Measurements from ENCODE around the gene PRDX6.
"Not testable (repeated sequence)": the region's sequence is repeated elsewhere in the genome, so short reads cannot be mapped to it uniquely, and the experiment has no call there.

Gene PRDX6

DNA sequence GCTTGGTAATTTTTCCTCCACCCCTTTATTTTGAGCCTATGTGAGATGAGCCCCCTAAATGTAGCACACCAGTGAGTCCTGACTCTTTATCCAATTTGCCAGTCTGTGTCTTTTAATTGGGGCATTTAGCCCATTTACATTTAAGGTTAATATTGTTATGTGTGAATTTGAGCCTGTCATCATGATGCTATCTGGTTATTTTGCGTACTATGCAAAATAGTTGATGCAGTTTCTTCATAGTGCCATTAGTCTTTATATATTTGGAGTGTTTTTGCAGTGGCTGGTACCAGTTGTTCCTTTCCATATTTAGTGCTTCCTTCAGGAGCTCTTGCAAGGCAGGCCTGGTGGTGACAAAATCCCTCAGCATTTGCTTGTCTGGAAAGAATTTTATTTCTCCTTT is 37.4 kb downstream of the PRDX6 start:
- not testable (repeated sequence) for H3K4me3 ChIP-seq (ENCODE audit: low read depth, low read length); H3K4me1 ChIP-seq (ENCODE audit: control insufficient read depth, insufficient read depth, low read length); H3K9ac ChIP-seq (ENCODE audit: low read length); H3K27me3 ChIP-seq (ENCODE audit: control insufficient read depth, insufficient read depth, low read length); H3K9me3 ChIP-seq (ENCODE audit: control insufficient read depth, insufficient read depth, low read depth, low read length); H3K27ac ChIP-seq (ENCODE audit: low read depth, low read length); H3K36me3 ChIP-seq (ENCODE audit: control insufficient read depth, insufficient read depth, low read length)

DNA sequence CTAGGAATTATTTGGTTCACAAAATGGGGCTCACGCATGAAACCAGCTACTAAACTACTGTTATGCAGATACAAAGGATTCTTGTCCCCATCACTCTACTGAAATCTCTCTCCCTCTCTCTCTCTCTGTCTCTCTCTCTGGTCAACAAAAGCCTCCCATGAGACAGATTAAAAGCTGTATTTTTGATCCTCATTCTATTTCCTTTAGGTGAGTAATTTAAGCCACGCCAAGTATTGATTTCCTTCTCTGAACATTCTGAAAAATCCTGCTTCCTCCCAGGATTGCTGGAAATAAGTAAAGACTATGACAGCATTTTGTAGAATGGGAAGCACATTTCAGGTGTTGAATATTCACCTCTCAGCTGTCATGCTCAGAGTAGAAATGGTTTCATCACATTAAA is 43.7 kb downstream of the PRDX6 start:
- no peak overlapping the region for H3K27ac ChIP-seq (ENCODE audit: low read depth, low read length)
- no peaks in the 10 kb centered on the region for H3K27me3 ChIP-seq (ENCODE audit: control insufficient read depth, insufficient read depth, low read length)
- no peaks in the 10 kb centered on the region for H3K36me3 ChIP-seq (ENCODE audit: control insufficient read depth, insufficient read depth, low read length)
- no peak overlapping the region for H3K9ac ChIP-seq (ENCODE audit: low read length)
- no peaks in the 10 kb centered on the region for H3K9me3 ChIP-seq (ENCODE audit: control insufficient read depth, insufficient read depth, low read depth, low read length)
- no peak overlapping the region for H3K4me3 ChIP-seq (ENCODE audit: low read depth, low read length)
- H3K4me1 ChIP-seq (ENCODE audit: control insufficient read depth, insufficient read depth, low read length), result peaks cover 11% of the 10 kb centered on the region

- Histone ChIP-seq H3K4me3 (ENCODE audit: low read depth, low read length) (no peak overlapping the region), H3K27ac (ENCODE audit: low read depth, low read length) (no peak overlapping the region), H3K36me3 (ENCODE audit: control insufficient read depth, insufficient read depth, low read length) (no peaks in the 10 kb centered on the region), H3K9me3 (ENCODE audit: control insufficient read depth, insufficient read depth, low read depth, low read length) (no peaks in the 10 kb centered on the region), H3K27me3 (ENCODE audit: control insufficient read depth, insufficient read depth, low read length) (no peaks in the 10 kb centered on the region), H3K4me1 (ENCODE audit: control insufficient read depth, insufficient read depth, low read length) (peaks cover 14% of the 10 kb centered on the region), H3K9ac (ENCODE audit: low read length) (no peak overlapping the region)
These were observed 46.2 kb downstream of the PRDX6 start for GRCh38 chr1:173523329-173523728.

DNA sequence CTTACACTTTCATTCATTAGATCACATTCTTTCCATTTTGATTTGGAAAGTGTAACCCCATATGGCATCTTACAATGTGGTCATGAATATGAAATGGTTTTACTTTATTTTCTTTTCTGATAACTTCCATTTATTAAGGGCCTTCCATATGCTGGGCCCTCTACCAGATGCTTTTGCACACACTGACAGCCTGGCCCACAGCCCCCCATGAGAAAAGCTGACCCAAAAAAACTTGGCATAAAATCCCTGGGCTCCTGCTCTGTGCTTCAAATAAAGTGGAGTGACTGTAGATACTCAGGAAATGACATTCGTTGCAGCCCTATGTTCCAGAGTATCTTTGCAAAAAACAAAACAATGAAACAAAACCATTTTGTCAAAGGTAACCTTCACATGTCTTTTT is 48.8 kb downstream of the PRDX6 start:
- Histone ChIP-seq H3K4me1 (ENCODE audit: control insufficient read depth, insufficient read depth, low read length) (peaks cover 19% of the 10 kb centered on the region), H3K9ac (ENCODE audit: low read length) (no peak overlapping the region), H3K27me3 (ENCODE audit: control insufficient read depth, insufficient read depth, low read length) (no peaks in the 10 kb centered on the region), H3K4me3 (ENCODE audit: low read depth, low read length) (no peak overlapping the region), H3K36me3 (ENCODE audit: control insufficient read depth, insufficient read depth, low read length) (no peaks in the 10 kb centered on the region), H3K9me3 (ENCODE audit: control insufficient read depth, insufficient read depth, low read depth, low read length) (no peaks in the 10 kb centered on the region), H3K27ac (ENCODE audit: low read depth, low read length) (no peak overlapping the region)

DNA sequence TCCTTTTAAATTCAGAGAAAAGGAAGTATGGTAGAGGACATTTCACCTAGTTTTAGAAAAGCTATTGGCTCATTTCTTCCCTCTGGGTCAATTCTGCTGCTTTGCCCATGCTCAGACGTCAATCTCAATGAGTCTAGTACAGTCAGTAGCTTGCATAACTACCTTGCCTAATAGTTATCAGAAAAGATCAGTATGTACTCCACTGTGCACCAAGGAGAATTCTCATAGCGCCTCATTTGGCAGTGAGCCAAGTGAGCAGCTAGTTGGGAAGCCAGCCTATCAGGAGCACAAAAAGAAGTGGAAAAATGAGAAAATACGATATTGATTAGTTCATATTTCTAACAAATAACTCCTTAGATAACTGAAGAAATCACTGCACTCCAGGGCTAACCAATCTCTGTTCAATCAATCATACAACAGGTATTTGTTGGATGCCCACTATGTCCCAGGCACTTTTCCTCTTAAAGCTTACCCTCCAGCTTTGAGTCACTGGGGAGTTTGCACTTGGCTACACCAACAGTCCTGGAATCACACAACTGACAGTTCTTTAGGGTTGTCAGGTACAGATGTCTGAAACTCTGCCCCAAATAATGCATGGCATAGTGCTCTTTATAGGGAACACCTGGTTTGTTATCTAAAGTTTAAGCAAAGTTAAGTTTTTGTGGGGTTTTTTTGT is 50.2 kb downstream of the PRDX6 start:
- Histone ChIP-seq H3K36me3 (ENCODE audit: control insufficient read depth, insufficient read depth, low read length) (no peaks in the 10 kb centered on the region), H3K9me3 (ENCODE audit: control insufficient read depth, insufficient read depth, low read depth, low read length) (no peaks in the 10 kb centered on the region), H3K27me3 (ENCODE audit: control insufficient read depth, insufficient read depth, low read length) (no peaks in the 10 kb centered on the region), H3K27ac (ENCODE audit: low read depth, low read length) (no peak overlapping the region), H3K9ac (ENCODE audit: low read length) (no peak overlapping the region), H3K4me1 (ENCODE audit: control insufficient read depth, insufficient read depth, low read length) (peaks cover 22% of the 10 kb centered on the region), H3K4me3 (ENCODE audit: low read depth, low read length) (no peak overlapping the region)

GRCh38 chr1:173529106-173529505 is 52.0 kb downstream of the PRDX6 start:
- no peak overlapping the region for H3K4me3 ChIP-seq (ENCODE audit: low read depth, low read length)
- H3K9ac ChIP-seq (ENCODE audit: low read length), result no peak overlapping the region
- H3K36me3 ChIP-seq (ENCODE audit: control insufficient read depth, insufficient read depth, low read length), result no peaks in the 10 kb centered on the region
- H3K4me1 ChIP-seq (ENCODE audit: control insufficient read depth, insufficient read depth, low read length), result peaks cover 22% of the 10 kb centered on the region
- H3K27ac ChIP-seq (ENCODE audit: low read depth, low read length), result no peak overlapping the region
- H3K9me3 ChIP-seq (ENCODE audit: control insufficient read depth, insufficient read depth, low read depth, low read length), result no peaks in the 10 kb centered on the region
- no peaks in the 10 kb centered on the region for H3K27me3 ChIP-seq (ENCODE audit: control insufficient read depth, insufficient read depth, low read length)

DNA sequence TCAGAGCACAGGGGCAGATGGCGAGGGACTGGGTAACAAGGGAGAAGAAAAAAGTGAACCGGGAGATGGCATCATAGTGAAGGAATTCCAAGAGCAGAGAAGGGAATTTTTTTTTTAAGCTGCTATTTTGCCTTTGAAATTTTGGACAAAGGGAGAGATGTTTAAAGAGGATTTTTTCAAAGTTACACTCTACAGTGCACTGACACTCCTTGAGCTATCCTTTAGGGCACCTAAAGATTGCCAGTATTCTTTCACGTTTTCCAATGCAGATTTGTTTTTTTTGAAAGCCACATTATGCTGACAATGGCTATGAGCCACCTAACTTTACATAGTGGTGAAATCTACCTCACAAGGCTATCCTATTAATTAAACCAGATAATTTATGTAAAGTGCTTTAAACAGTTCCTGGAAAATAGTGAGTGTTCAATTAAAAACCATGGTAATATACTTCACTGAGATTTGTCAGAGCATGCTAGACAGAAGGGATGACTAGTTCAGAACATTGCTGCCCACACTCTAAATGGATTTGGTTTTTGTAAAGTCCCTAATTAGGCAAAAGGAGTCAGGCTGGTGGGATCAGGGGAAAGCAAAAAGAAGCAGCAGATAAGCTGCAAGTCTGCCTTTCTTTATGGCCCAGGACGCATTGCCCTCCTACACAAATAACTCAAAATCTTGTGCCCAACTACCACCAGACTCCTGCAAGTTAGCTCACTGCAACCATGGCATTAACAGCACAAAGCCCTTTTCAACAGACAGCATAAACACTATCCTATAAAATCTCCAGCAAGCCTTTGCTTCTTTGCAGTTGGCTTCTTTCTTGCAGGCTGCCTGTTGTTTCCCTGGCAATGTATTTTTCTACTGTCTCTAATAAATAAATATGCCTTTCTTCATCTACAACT is 53.9 kb downstream of the PRDX6 start:
- Histone ChIP-seq H3K27ac (ENCODE audit: low read depth, low read length) (no peak overlapping the region), H3K4me3 (ENCODE audit: low read depth, low read length) (no peak overlapping the region), H3K9ac (ENCODE audit: low read length) (no peak overlapping the region), H3K36me3 (ENCODE audit: control insufficient read depth, insufficient read depth, low read length) (no peaks in the 10 kb centered on the region), H3K27me3 (ENCODE audit: control insufficient read depth, insufficient read depth, low read length) (no peaks in the 10 kb centered on the region), H3K9me3 (ENCODE audit: control insufficient read depth, insufficient read depth, low read depth, low read length) (no peaks in the 10 kb centered on the region), H3K4me1 (ENCODE audit: control insufficient read depth, insufficient read depth, low read length) (peaks cover 22% of the 10 kb centered on the region)

- no peaks in the 10 kb centered on the region for H3K36me3 ChIP-seq (ENCODE audit: control insufficient read depth, insufficient read depth, low read length)
- no peaks in the 10 kb centered on the region for H3K27me3 ChIP-seq (ENCODE audit: control insufficient read depth, insufficient read depth, low read length)
- H3K9me3 ChIP-seq (ENCODE audit: control insufficient read depth, insufficient read depth, low read depth, low read length), result no peaks in the 10 kb centered on the region
- no peak overlapping the region for H3K9ac ChIP-seq (ENCODE audit: low read length)
- H3K27ac ChIP-seq (ENCODE audit: low read depth, low read length), result no peak overlapping the region
- H3K4me3 ChIP-seq (ENCODE audit: low read depth, low read length), result no peak overlapping the region
- peaks cover 22% of the 10 kb centered on the region for H3K4me1 ChIP-seq (ENCODE audit: control insufficient read depth, insufficient read depth, low read length)
These were observed 55.1 kb downstream of the PRDX6 start for GRCh38 chr1:173532237-173532636.

GRCh38 chr1:173536223-173536622 is 59.1 kb downstream of the PRDX6 start:
- H3K36me3 ChIP-seq (ENCODE audit: control insufficient read depth, insufficient read depth, low read length), result no peaks in the 10 kb centered on the region
- no peaks in the 10 kb centered on the region for H3K27me3 ChIP-seq (ENCODE audit: control insufficient read depth, insufficient read depth, low read length)
- H3K4me1 ChIP-seq (ENCODE audit: control insufficient read depth, insufficient read depth, low read length), result peaks cover 2% of the 10 kb centered on the region
- H3K4me3 ChIP-seq (ENCODE audit: low read depth, low read length), result no peak overlapping the region
- H3K9me3 ChIP-seq (ENCODE audit: control insufficient read depth, insufficient read depth, low read depth, low read length), result no peaks in the 10 kb centered on the region
- H3K27ac ChIP-seq (ENCODE audit: low read depth, low read length), result no peak overlapping the region
- no peak overlapping the region for H3K9ac ChIP-seq (ENCODE audit: low read length)

Data from HUES6 (cell line).